PC-3 (cell line): ENCODE measurements around the gene CTTNBP2.

Source experiments
- CTCF ChIP-seq: fragments of 300-600 bp; sonication (generic); conservative IDR thresholded peaks from 2 replicates; pipeline ENCODE4 v1.5.1; 2017; ENCODE audit warnings: antibody characterized with exemption, low read depth, mild to moderate bottlenecking, low read length
- EZH2 ChIP-seq: fragments of 300-600 bp; sonication (generic); IDR thresholded peaks from one replicate; pipeline ENCODE4 v1.6.1; 2017; ENCODE audit warnings: antibody characterized with exemption, mild to moderate bottlenecking, low read length; ENCODE audit not compliant: unreplicated experiment

DNA sequence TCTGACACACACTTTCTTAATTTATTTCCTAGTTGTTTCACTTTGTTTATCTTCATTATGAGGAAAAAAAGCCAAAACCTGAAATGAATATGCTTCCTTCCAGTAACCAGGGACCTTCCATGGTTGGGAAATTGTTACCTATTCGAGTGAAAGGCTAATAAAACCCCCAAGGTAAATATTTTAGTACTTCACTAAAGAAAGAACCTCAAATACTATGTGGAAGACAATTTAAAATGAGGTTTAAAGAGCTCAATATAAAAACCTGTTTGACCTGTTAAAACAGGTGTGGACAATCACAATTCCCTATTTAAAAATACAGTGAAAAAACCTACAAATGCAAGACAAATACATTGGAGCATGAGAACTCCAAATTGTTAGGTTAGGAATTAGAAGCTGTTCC lies 200.8 kb downstream of the CTTNBP2 start:
- TF ChIP-seq CTCF (no peak), EZH2 (no peak)
